B cell (primary cell): ENCODE measurements around the gene TACR2. TPM values are rescaled to one million over a fixed set of nuclear protein-coding genes. Genes with fewer than 3 reads are reported as not detected.

ENCODE experiments used
- ATAC-seq: fragments of 200-7000 bp; cut with Tn5 transposase; one replicate; pipeline ENCODE4 v1.10.0; 2021; ENCODE audit warnings: low read depth, mild to moderate bottlenecking, moderate number of reproducible peaks, moderate library complexity
- CTCF ChIA-PET: fragments of 350-600 bp; sonication (Branson Sonifier 250); formaldehyde crosslinking; loops from one replicate; lab custom pipeline; 2021; ENCODE audit warnings: antibody characterized with exemption, inconsistent platforms; lab: Charles Lee
- POLR2A ChIA-PET: fragments of 350-600 bp; sonication (Branson Sonifier 250); formaldehyde crosslinking; loops from one replicate; lab custom pipeline; 2021; ENCODE audit warnings: antibody characterized with exemption; lab: Charles Lee
- DNase-seq: peaks from one replicate; pipeline ENCODE4 v3.0.0; 2013
- H2AFZ ChIP-seq: 2 replicates; pipeline ENCODE4 v1.6.1; 2012; ENCODE audit warnings: mild to moderate bottlenecking, low read depth, low read length; ENCODE audit not compliant: insufficient read depth, poor library complexity, severe bottlenecking
- H3K27ac ChIP-seq, 2 donors: 1 replicate in 1 of 2; 2 replicates in 1 of 2; pipeline ENCODE4 v1.5.1; 2012 to 2013; ENCODE audit warnings: low read length in 2 of 2, mild to moderate bottlenecking in 2 of 2, moderate library complexity in 1 of 2
- H3K27me3 ChIP-seq, 4 experiments: fragments of 200-600 bp in 1 of 4; sonication (generic) in 1 of 4; replicated peaks in 1 of 4; 1 replicate in 2 of 4; 2 replicates in 2 of 4; pipeline versions ENCODE4 v1.6.1 to v1.7.0; 2013 to 2016; ENCODE audit warnings: low read length in 3 of 4, mild to moderate bottlenecking in 2 of 4, mixed read lengths in 1 of 4, moderate library complexity in 1 of 4; ENCODE audit not compliant: insufficient read depth in 4 of 4, control insufficient read depth in 3 of 4; ENCODE audit errors: control extremely low read depth in 1 of 4
- H3K36me3 ChIP-seq, 2 experiments: replicated peaks in 1 of 2; 1 replicate in 1 of 2; 2 replicates in 1 of 2; pipeline versions ENCODE4 v1.6.1 to v1.7.1; 2013; ENCODE audit warnings: low read length in 1 of 2; ENCODE audit not compliant: insufficient read depth in 2 of 2, control insufficient read depth in 1 of 2; ENCODE audit errors: control extremely low read depth in 1 of 2, extremely low read depth in 1 of 2
- H3K4me1 ChIP-seq, 2 donors: fragments of 200-600 bp in 1 of 2; sonication (generic) in 1 of 2; 1 replicate in 1 of 2; 2 replicates in 1 of 2; pipeline versions ENCODE4 v1.5.1 to v1.6.1; 2013 to 2017; ENCODE audit warnings: low read length in 2 of 2; ENCODE audit not compliant: control insufficient read depth in 2 of 2, insufficient read depth in 2 of 2
- H3K4me2 ChIP-seq: replicated peaks from 2 replicates; pipeline ENCODE3; 2012; ENCODE audit warnings: mild to moderate bottlenecking, low read depth, low read length; ENCODE audit not compliant: poor library complexity, severe bottlenecking
- H3K4me3 ChIP-seq, 5 experiments: fragments of 200-600 bp in 1 of 5; sonication (generic) in 1 of 5; 1 replicate in 3 of 5; 2 replicates in 2 of 5; pipeline versions ENCODE4 v1.5.1 to v1.7.0; 2011 to 2016; ENCODE audit warnings: low read length in 4 of 5, mild to moderate bottlenecking in 4 of 5, low read depth in 2 of 5, control low read depth in 1 of 5, moderate library complexity in 1 of 5; ENCODE audit not compliant: insufficient read depth in 1 of 5; ENCODE audit errors: control extremely low read depth in 1 of 5, extremely low read depth in 1 of 5
- H3K79me2 ChIP-seq: fragments of 200-600 bp; sonication (generic); one replicate; pipeline ENCODE4 v1.6.0; 2016; ENCODE audit warnings: low read length; ENCODE audit not compliant: control insufficient read depth, insufficient read depth
- H3K9ac ChIP-seq: fragments of 200-600 bp; sonication (generic); 2 replicates; pipeline ENCODE4 v1.6.1; 2017; ENCODE audit warnings: mild to moderate bottlenecking, low read length, moderate library complexity
- H3K9me3 ChIP-seq, 3 donors: one replicate each; pipeline versions ENCODE4 v1.6.1 to v1.7.1; 2013; ENCODE audit warnings: low read length in 2 of 3; ENCODE audit not compliant: control insufficient read depth in 2 of 3, insufficient read depth in 1 of 3; ENCODE audit errors: control extremely low read depth in 1 of 3
- H4K20me1 ChIP-seq: 2 replicates; pipeline ENCODE4 v1.6.0; 2012; ENCODE audit warnings: mild to moderate bottlenecking, low read length; ENCODE audit not compliant: insufficient read depth, control insufficient read depth, poor library complexity, severe bottlenecking
- H3K27ac Mint-ChIP-seq: one replicate; pipeline ENCODE4 v1.8.0; 2021; ENCODE audit warnings: mixed read lengths
- H3K27me3 Mint-ChIP-seq: one replicate; pipeline ENCODE4 v1.8.0; 2021; ENCODE audit warnings: mixed read lengths
- H3K4me1 Mint-ChIP-seq: one replicate; pipeline ENCODE4 v1.8.0; 2021; ENCODE audit warnings: mixed read lengths
- H3K4me3 Mint-ChIP-seq: one replicate; pipeline ENCODE4 v1.8.0; 2021; ENCODE audit warnings: mixed read lengths
- H3K9me3 Mint-ChIP-seq: one replicate; pipeline ENCODE4 v1.8.0; 2022; ENCODE audit warnings: mixed read lengths; ENCODE audit not compliant: insufficient read depth
- EZH2 ChIP-seq: IDR thresholded peaks from 2 replicates; pipeline ENCODE4 v1.6.1; 2012; ENCODE audit warnings: borderline replicate concordance, low read depth, mild to moderate bottlenecking, moderate library complexity, low read length; ENCODE audit not compliant: insufficient read depth, poor library complexity, severe bottlenecking
- WGBS: methylation state at CpG from one replicate; pipeline ENCODE4 v1.1.5; 2013; ENCODE audit warnings: missing lambda C conversion rate; ENCODE audit not compliant: insufficient coverage; 5-methylcytosine and 5-hydroxymethylcytosine counted together
- intact Hi-C: fragments of 100-400 bp; cut with micrococcal nuclease; formaldehyde crosslinking; loops from one replicate; pipeline ENCODE4 v1.10.0; 2022
- polyA plus RNA-seq: library from polyadenylated mRNA; depleted of rRNA; stranded (reverse); fragments of >200 nt; gene quantifications from 2 replicates; pipeline ENCODE4 v1.2.3, GENCODE V29; 2012
- total RNA-seq, 2 donors: library from RNA; stranded (reverse); fragments of 120-200 nt in 1 of 2; gene quantifications; 1 replicate in 1 of 2; 2 replicates in 1 of 2; pipeline versions ENCODE4 v1.2.3 to v1.2.4, GENCODE V29; 2013 to 2022
- TF ChIP-seq, protein P1 (sequence below): fragments of 200-600 bp; IDR thresholded peaks from one replicate; pipeline ENCODE4 v1.8.0; 2022; ENCODE audit warnings: antibody characterized with exemption, mild to moderate bottlenecking

TACR2 gene
- total and polyA plus RNA-seq, 2 donors (not counting 1 experiment from before 2014, with no cell fraction given), result 0.18 TPM; not detected in 1

DNA sequence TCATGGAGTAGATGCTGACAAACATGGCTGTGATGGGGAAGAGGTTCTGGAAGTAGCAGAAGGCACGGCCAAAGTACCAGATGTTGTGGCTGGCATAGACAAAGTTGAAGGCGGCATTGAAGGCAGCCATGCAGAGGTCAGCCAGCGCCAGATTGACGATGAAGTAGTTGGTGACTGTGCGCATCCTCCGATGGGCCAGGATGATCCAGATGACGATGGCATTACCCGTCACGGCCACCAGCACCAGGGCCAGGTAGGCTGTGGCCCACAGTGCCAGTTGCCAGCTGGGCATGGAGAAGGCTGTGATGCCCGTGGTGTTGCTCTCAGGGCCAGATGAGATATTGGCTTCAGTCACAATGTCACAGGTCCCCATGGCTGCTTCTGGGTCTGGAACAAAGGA is 767 bp downstream of the TACR2 start:
- Histone ChIP-seq H4K20me1 (no peaks in the 10 kb centered on the region), H3K4me2 (no peak overlapping the region), H3K4me1 (peaks cover 0 to 9% of the 10 kb centered on the region in 2 donors), H3K4me3 (no peak overlapping the region), H3K36me3 (no peaks in the 10 kb centered on the region), H2AFZ (no peak overlapping the region), H3K9ac (no peak overlapping the region), H3K9me3 (no peaks in the 10 kb centered on the region), H3K27me3 (peaks cover 0 to 4% (median 1%) of the 10 kb centered on the region in 4 experiments), H3K27ac (no peak overlapping the region), H3K79me2 (no peaks in the 10 kb centered on the region)
- TF ChIP-seq, protein P1, sequence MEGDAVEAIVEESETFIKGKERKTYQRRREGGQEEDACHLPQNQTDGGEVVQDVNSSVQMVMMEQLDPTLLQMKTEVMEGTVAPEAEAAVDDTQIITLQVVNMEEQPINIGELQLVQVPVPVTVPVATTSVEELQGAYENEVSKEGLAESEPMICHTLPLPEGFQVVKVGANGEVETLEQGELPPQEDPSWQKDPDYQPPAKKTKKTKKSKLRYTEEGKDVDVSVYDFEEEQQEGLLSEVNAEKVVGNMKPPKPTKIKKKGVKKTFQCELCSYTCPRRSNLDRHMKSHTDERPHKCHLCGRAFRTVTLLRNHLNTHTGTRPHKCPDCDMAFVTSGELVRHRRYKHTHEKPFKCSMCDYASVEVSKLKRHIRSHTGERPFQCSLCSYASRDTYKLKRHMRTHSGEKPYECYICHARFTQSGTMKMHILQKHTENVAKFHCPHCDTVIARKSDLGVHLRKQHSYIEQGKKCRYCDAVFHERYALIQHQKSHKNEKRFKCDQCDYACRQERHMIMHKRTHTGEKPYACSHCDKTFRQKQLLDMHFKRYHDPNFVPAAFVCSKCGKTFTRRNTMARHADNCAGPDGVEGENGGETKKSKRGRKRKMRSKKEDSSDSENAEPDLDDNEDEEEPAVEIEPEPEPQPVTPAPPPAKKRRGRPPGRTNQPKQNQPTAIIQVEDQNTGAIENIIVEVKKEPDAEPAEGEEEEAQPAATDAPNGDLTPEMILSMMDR, result no peak
- TF ChIP-seq EZH2, result no peak
- ChIA-PET CTCF (interaction anchor here (1.7 kb wide), 1 partner anchor 23 kb away, joined by 6 read pairs; no protein-coding TSS in a partner anchor), POLR2A (no interaction called here)
- Mint-ChIP-seq H3K27ac (no peak overlapping the region), H3K27me3 (peaks cover 28% of the 10 kb centered on the region), H3K4me3 (no peak overlapping the region), H3K9me3 (no peaks in the 10 kb centered on the region), H3K4me1 (peaks cover 5% of the 10 kb centered on the region)
- no peak for ATAC-seq
- no peak for DNase-seq
- 96% methylated on average over 10 of the region's 10 CpGs for WGBS
- intact Hi-C loops, result no loop called here

DNA sequence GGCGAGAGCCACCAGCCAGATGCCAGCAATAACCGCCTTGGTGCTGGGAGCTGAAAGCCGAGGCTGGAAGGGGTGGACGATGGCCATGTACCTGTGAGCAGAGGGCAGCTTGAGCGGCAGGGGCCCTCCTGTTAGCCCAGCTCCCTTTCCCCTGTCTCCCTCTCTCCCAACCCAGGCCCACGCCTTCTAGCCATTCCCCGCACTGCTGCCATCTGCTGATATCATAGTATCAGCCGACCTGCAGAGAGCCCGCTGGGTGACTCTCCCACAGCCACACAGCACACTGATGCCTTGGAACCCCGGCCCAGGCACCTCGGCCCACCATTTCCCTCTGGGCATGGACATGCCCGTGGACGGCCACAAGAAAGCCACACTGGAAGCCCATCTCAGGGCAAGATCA is 1.7 kb downstream of the TACR2 start:
- no peak for TF ChIP-seq EZH2
- TF ChIP-seq, protein P1, result no peak
- Histone ChIP-seq H3K27ac (no peak overlapping the region), H3K4me2 (no peak overlapping the region), H3K27me3 (peaks cover 0 to 4% (median 1%) of the 10 kb centered on the region in 4 experiments), H3K9me3 (peaks cover 0 to 5% (median 0%) of the 10 kb centered on the region in 3 donors), H3K4me3 (no peak overlapping the region), H3K36me3 (no peaks in the 10 kb centered on the region), H2AFZ (no peak overlapping the region), H4K20me1 (no peaks in the 10 kb centered on the region), H3K9ac (no peak overlapping the region), H3K4me1 (peaks cover 6 to 18% of the 10 kb centered on the region in 2 donors), H3K79me2 (no peaks in the 10 kb centered on the region)
- no peak for ATAC-seq
- no peak for DNase-seq
- Mint-ChIP-seq H3K9me3 (no peaks in the 10 kb centered on the region), H3K27ac (no peak overlapping the region), H3K27me3 (peaks cover 27% of the 10 kb centered on the region), H3K4me3 (no peak overlapping the region), H3K4me1 (peaks cover 12% of the 10 kb centered on the region)
- POLR2A ChIA-PET, result no interaction called here
- intact Hi-C loops, result no loop called here
- CTCF ChIA-PET, result interaction anchor here (1.7 kb wide), 1 partner anchor 23 kb away, joined by 6 read pairs; no protein-coding TSS in a partner anchor
- WGBS, result 91% methylated on average over 9 of the region's 13 CpGs
